ENCODE data around the gene PLA2G3. TPM values are rescaled to one million over a fixed set of nuclear protein-coding genes. Genes with fewer than 3 reads are reported as not detected.
"Not testable (repeated sequence)": the region's sequence is repeated elsewhere in the genome, so short reads cannot be mapped to it uniquely, and the experiment has no call there.

The PLA2G3 gene
- total RNA-seq, 1 donor from 2014 or later: not detected

- no peak for DNase-seq
- intact Hi-C loops (cut with micrococcal nuclease): no loop called here
- no peak for TF ChIP-seq CTCF (IDR thresholded peaks at IDR 0.05; ENCODE audit: borderline replicate concordance)
- peaks cover 28% of the 10 kb centered on the region for H3K36me3 ChIP-seq
- no peak overlapping the region for H3K27ac ChIP-seq (replicated peaks)
- H3K9me3 ChIP-seq (replicated peaks): no peaks in the 10 kb centered on the region
- H3K27me3 ChIP-seq (ENCODE audit: low read depth): no peaks in the 10 kb centered on the region
- peaks cover 25% of the 10 kb centered on the region for H3K4me1 ChIP-seq
- no peak overlapping the region for H3K4me3 ChIP-seq
Observed at GRCh38 chr22:31178859-31179258, 38.6 kb upstream of the PLA2G3 start.

- Histone ChIP-seq H3K9me3 (replicated peaks) (no peaks in the 10 kb centered on the region), H3K36me3 (peaks cover 24% of the 10 kb centered on the region), H3K27me3 (ENCODE audit: low read depth) (no peaks in the 10 kb centered on the region), H3K4me3 (no peak overlapping the region), H3K27ac (replicated peaks) (no peak overlapping the region), H3K4me1 (peaks cover 38% of the 10 kb centered on the region)
- intact Hi-C loops (cut with micrococcal nuclease): no loop called here
- TF ChIP-seq CTCF (IDR thresholded peaks at IDR 0.05; ENCODE audit: borderline replicate concordance): no peak
- no peak for DNase-seq
Observed at GRCh38 chr22:31177420-31178162, 37.3 kb upstream of the PLA2G3 start.

- no peak for DNase-seq
- Histone ChIP-seq H3K36me3 (peaks cover 19% of the 10 kb centered on the region), H3K4me1 (peaks cover 40% of the 10 kb centered on the region), H3K9me3 (replicated peaks) (no peaks in the 10 kb centered on the region), H3K4me3 (no peak overlapping the region), H3K27ac (replicated peaks) (no peak overlapping the region), H3K27me3 (ENCODE audit: low read depth) (no peaks in the 10 kb centered on the region)
- intact Hi-C loops (cut with micrococcal nuclease): no loop called here
- TF ChIP-seq CTCF (IDR thresholded peaks at IDR 0.05; ENCODE audit: borderline replicate concordance): no peak
Observed at GRCh38 chr22:31176923-31177322, 36.6 kb upstream of the PLA2G3 start.

- no peak for DNase-seq
- TF ChIP-seq CTCF (IDR thresholded peaks at IDR 0.05; ENCODE audit: borderline replicate concordance): no peak
- Histone ChIP-seq H3K9me3 (replicated peaks) (no peaks in the 10 kb centered on the region), H3K4me1 (peaks cover 59% of the 10 kb centered on the region), H3K27ac (replicated peaks) (no peak overlapping the region), H3K4me3 (no peak overlapping the region), H3K36me3 (peaks cover 14% of the 10 kb centered on the region), H3K27me3 (ENCODE audit: low read depth) (no peaks in the 10 kb centered on the region)
- intact Hi-C loops (cut with micrococcal nuclease): no loop called here
Observed at GRCh38 chr22:31173386-31174145, 33.3 kb upstream of the PLA2G3 start.

GRCh38 chr22:31171734-31172133 is 31.4 kb upstream of the PLA2G3 start:
- intact Hi-C loops (cut with micrococcal nuclease); H3K27me3 ChIP-seq (ENCODE audit: low read depth); H3K27ac ChIP-seq (replicated peaks); DNase-seq; H3K4me3 ChIP-seq; H3K9me3 ChIP-seq (replicated peaks): not testable (repeated sequence)
- Histone ChIP-seq H3K4me1 (peaks cover 62% of the 10 kb centered on the region), H3K36me3 (peaks cover 13% of the 10 kb centered on the region)

GRCh38 chr22:31170971-31171370 is 30.7 kb upstream of the PLA2G3 start:
- peaks cover 65% of the 10 kb centered on the region for H3K4me1 ChIP-seq
- intact Hi-C loops (cut with micrococcal nuclease): no loop called here

More at GRCh38 chr22:31170971-31171370, 30.7 kb upstream of the PLA2G3 start:
- no peak for DNase-seq
- Histone ChIP-seq H3K27me3 (ENCODE audit: low read depth) (no peaks in the 10 kb centered on the region), H3K9me3 (replicated peaks) (no peaks in the 10 kb centered on the region), H3K4me3 (no peak overlapping the region), H3K36me3 (peaks cover 13% of the 10 kb centered on the region), H3K27ac (replicated peaks) (no peak overlapping the region)
- no peak for TF ChIP-seq CTCF (IDR thresholded peaks at IDR 0.05; ENCODE audit: borderline replicate concordance)
